Stimulated activated CD4-positive, alpha-beta T cell treated with anti-CD3 and anti-CD28 coated beads, Interleukin-1b, Interleukin-23, amount 100 ng/mL, for 24 hours (primary cell): ENCODE data around the gene ENTPD8.
"Not testable (repeated sequence)": the region's sequence is repeated elsewhere in the genome, so short reads cannot be mapped to it uniquely, and the experiment has no call there.

Experiments used
- DNase-seq, 4 experiments: peaks; one replicate each; pipeline ENCODE4 v3.0.0-alpha.2; 2020; ENCODE audit warnings: low read depth in 4 of 4, low spot score in 1 of 4

The ENTPD8 gene

DNA sequence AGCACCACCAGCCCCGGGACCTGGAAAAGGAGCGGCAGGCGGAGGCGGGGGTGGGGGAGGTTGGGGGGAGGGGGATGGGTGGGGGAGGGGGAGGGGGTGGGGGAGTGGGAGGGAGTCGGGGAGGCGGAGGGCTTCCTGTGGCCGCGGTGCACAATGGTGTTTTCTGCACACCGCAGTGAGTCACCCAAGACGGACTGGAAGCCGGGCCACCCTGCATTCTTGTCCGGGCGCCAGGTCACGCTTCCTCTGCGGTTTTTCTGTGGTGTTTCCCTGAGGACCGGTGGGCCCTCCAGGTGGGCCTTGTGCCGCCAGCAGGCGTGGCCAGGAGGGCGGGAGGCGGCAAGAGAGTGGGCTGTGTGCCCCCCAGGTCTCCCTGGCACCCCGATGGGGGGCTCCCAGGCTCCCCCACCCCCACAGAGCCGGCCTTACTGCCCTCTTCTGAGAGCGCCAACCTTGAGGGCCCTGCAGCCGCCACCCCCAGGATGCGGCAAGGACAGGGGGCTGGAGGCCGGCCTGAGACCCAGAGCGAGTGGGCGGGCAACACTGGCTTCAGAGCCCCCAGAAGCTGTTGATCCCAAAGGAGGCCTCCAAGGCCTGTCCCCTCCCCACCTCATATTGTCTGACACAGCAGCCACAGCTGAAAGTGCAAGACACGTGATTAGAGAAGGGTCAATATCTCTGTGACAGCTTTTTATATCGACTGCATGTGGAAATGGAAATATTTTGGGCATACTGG is 29.3 kb downstream of the ENTPD8 start:
- no peak for DNase-seq

DNA sequence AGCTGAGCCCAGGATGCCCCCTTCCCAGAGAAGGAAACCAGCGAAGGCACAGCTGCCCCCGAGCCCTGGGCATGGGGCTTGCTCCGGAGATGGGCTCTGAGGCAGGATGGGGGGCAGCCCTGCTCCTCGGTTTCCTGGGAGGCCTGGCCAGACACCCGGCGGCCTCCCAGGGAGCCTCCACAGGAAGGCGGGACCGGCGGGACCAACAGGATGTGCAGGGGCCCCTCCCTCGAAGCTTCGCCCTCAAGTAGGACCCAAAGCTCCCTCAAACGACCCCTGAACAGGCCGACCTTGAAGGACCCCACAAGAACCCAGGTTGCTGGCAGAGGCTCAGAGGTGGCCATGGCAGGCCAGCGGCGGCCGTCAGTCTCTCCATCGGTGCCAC is 29.9 kb downstream of the ENTPD8 start:
- DNase-seq, result no peak

DNA sequence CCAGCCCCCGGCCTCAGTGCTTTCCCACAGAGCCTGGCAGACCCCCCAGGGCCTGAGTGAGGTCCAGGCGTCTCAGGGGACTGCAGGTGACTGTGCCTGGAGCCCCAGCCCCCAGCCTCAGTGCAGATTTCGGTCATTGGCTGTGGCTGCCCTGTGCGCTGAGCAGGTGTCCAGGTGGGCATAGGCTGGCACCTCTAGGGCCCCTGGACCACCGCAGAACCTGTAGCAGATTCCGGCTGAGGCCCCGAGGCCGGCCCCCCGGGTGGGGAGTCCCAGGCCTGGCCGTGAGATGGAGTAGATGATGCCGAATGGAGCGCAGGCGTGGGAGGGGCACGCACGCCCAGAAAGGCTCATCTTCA is 30.3 kb downstream of the ENTPD8 start:
- no peak for DNase-seq

DNA sequence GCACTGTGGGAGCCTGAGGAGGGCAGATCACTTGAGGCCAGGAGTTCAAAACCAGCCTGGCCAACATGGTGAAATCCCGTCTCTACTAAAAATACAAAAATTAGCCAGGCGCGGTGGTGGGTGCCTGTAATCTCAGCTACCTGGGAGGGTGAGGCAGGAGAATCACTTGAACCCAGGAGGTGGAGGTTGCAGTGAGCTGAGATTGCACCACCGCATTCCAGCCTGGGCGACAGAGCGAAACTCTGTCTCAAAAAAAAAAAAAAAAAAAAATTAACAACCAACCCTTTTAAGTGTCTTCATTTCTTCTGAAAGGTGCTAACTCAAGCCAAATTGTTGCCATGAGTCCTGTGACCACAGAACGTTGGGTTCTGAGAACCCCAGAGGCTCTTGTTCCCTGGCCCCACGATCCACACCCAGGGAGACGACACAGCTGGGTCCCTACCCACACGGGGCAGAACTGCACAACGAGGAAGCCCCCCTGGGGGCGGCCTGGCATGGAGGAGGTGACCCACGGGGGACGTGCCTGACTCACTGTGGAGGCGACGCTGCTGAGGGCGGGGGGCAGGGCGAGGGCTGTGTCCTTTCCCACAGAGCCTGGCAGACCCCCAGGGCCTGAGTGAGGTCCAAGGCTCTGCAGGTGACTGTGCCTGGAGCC is 30.8 kb downstream of the ENTPD8 start:
- not testable (repeated sequence) for DNase-seq

DNA sequence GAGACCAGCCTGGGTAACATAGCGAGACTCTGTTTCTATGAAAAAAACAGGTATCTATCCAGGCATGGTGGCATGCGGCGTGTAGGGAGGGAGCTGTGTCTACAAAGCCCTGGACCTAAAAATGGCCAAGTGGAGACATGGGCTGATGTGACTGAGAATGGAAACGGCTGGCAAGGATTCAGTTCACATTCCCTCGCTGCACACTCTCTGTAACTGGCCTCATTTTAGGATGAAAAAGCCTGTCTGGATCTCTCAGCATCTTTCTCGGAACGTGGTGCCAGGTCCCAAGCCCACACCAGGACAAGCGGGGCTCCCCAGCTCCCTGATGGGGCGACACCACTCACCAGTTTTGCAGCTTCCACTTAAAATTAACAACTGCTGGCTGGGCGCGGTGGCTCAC is 31.6 kb downstream of the ENTPD8 start:
- DNase-seq, result no peak

DNA sequence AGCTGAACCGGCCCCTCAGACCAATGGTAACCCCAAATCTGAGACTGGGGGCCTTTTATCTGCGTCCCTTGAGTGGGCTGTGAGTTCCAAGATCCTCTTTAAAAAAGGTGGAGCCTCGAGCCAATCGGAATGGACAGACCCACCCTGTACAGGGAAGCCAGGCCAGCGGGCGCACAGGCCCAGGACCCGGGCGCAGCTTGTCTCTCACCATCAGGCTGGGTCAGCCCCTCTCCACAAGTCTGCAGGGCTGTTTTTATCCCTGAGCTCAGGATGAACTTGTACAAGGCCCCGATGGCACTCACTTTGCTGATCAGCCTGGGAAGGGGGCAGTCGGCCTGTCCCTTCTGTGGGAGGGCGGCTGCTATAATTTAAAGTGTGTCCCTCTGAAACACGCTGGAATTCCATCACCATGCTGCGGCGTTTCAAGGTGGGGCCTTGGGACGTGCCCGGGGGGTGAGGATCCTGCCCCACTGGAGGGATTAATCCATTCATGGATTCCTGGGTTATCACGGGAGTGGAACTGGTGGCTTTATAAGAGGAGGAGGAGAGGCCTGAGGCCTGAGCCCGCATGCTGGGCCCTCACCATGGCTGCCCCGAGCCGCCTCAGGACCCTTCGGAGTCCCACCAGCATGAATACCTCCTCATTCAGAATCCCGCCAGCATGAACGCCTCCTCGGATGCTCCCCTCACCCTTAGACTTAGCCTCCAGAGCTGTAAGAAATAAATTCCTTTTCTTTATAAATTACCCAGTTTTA is 32.3 kb downstream of the ENTPD8 start:
- no peak for DNase-seq

DNA sequence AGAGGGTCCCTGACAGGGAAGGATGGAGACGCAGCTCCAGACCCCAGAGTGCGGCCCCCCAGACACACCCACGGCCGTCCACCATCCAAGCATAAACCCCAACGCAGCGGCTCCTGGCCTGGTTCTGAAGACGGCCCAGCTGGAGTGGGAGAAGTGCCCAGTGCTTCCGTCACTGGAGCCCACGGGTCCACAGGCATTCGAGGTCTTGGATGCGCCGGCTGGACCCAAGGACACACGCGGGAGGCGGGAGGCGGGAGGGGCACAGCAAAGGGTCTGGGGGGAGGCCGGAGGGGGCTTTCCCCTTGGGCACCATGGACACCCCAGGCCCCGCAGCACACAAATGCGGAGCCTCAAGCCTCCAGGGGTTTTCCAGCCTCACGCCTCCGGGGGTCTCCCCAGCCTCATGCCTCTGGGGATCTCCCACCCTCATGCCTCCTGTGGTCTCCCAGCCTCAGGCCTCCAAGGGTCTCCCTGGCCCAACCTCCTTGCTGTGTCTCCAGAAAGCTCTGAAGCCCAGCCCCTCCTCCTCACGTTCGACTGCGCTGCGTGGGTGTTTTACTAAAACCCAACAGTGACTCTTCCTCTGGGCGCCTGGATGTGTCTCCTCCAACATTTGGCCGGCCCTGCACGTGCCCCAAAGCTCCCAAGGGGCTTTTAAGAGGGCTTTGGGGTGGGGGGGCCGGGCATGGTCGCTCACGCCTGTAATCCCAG is 33.4 kb downstream of the ENTPD8 start:
- DNase-seq, result no peak

DNA sequence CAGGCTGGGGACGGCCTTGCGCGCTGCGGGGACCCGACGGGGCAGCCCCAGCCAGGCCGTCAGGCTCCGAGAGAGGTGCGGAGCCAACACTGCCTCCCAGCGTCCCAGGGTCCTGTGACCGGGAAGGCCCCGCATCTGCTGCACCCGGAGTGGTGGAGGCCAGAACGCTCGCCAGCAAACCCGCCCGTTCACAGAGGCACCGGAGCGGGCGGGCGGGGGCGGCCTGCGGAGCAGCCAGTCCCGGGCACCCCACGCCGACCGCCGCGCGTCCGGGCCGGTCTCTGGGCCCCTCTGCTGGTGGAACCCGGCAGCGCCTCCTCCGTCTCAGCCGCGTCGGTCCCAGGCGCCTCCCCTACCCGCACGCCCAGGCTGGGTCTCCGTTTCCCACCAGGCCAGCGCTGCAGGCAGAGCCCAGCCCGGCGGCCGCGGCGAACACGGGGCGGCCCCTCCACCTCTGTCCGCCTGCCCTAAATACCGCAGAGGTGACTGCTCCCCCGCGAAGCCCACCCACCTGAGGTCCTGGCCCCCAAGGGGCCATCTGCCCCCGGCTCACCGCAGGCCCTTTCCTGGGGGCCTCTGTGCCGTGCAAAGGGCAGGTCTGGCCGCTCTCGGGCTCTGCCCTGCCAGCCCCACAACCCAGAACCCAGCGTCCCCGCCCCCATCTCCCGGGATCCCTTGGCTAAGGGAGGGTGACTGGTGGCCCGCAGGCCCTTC is 34.1 kb downstream of the ENTPD8 start:
- peak in 3 of 4 experiments; percentile 37 to 57 (median 51) for DNase-seq

DNA sequence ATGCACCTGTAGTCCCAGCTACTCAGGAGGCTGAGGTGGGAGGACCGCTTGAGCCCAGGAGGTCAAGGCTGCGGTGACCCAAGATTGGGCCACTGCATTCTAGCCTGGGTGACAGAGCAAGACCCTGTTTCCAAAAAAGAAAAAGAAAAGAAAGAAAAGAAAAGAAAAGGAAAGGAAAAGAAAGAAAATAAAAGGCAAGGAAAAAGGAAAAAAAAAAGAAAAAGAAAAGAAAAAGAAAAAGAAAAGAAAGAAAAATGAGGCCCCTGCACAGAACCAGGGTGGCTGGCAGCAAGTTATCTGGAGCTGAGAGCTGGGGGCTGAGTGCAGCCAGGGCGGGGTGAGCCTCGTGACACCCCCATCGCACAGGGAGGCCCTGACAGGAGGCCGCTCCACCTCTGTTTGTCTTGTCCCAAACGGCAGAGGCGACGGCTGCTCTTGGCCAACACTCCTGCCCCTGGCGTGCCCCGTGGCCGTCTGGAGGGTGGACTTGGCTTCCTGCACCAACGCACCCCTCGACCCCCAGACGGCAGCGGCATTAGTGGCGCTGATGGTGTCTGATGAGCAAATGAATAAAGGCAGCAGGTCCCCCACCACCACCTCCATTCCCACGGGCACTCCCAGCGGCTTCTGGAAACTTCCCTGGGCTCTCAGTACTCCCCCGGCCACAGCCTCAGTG is 34.9 kb downstream of the ENTPD8 start:
- DNase-seq, result no peak

DNA sequence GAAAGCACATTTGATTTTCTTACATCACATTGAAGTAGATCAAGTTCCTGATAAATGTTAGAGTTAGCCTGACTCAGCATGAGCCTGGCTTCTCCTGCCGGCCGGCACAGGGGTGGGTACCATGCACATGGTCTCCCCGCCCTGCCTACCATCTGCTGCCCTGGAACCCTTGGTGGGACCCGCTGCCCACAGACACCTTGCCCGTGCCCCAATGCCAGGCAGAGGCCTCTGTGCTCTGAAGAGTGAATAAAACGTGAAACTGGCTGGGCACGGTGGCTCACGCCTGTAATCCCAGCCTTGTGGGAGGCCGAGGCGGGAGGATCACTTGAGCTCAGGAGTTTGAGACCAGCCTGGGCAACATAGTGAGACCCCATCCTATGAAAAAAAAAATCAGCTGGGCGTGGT is 35.5 kb downstream of the ENTPD8 start:
- no peak for DNase-seq

DNA sequence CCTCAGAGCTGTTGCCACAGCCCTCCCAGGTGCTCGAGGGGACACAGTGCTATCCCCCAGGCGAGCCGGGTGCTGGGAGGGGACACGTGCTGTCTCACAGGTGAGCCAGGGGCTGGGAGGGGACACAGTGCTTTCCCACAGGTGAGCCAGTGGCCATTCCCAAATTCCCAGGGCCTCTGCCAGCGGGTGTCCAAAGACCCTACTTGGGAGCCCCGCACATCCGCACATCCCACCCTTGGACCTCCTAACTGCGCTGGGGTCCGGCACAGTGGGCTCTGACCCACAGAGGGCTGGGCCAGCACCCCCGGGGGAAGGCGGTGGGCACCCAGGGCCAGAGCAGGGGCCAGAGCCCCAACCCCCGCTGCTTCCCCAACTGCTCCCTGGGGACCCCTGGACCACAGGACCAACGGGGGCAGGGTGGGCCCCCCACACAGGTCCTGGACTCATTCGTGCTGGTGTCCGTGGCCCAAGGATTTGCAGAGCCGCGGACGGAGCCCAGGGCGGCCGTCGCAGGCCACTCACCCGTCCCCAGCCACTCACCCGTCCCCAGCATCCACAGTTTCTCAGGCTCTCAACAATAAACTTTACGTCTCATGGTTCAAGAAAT is 36.1 kb downstream of the ENTPD8 start:
- DNase-seq, result no peak

DNA sequence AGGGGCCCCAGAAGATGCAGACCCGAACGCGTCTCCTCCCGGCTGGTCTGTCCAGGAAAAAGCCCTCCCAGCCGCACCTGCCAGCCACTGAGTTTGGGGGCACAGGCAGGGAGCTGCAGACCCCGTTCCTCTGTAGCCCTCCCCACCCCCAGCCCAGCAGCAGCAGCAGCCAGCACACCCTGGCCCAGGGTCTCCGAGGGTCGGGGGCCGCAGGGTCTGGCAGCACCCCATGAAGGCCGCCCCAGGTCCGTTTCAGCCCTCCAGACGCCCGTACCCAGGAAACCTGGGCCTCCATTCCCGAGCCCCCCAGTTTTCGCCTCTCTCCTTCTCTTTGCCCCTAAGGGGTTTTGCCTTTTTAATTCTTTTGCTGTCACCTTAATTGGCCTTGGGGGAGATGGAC is 37.9 kb downstream of the ENTPD8 start:
- no peak for DNase-seq

DNA sequence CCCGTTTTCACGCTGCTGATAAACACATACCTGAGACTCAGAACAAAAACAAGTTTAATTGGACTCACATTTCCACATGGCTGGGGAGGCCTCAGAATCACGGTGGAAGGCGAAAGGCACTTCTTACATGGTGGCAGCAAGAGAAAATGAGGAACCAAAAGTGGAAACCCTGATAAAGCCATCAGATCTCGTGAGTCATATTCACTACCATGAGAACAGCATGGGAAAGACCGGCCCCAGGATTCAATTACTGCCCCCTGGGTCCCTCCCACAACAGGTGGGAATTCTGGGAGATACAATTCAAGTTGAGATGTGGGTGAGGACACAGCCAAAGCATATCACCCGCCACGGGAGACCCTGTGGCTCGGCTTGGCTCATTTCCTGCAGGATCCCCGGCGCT is 38.4 kb downstream of the ENTPD8 start:
- DNase-seq, result no peak

DNA sequence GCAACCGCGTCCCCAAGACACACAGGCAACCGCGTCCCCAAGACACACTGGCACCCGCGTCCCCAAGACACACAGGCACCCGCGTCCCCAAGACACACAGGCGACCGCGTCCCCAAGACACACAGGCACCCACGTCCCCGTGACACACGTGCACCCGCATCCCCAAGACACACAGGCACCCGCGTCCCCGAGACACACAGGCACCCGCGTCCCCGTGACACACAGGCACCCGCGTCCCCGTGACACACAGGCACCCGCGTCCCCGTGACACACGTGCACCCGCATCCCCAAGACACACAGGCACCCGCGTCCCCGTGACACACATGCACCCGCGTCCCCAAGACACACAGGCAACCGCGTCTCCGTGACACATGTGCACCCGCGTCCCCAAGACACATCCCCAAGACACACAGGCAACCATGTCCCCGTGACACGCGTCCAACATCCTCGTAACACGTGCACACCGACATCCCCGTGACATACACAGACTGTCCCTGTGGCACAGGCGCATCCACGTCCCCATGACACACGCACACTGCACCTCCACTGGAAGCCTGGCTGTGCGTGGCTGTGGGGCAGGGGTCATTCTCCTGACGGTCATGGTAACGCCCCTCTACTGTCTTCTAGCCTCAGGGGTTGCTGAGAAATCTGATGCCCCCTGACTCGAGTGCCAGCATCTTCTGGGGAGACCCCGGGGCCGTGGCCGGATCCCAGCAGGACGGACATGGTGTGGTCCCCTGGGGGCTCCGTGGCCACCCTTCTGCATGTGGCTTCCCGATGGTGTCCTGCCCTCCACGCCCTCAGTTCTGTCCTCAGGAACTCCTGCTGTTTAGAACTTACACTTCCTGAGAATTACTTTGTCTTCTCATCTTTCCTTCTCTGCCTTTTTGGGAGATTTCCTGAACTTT is 42.3 kb downstream of the ENTPD8 start:
- DNase-seq, result no peak

DNA sequence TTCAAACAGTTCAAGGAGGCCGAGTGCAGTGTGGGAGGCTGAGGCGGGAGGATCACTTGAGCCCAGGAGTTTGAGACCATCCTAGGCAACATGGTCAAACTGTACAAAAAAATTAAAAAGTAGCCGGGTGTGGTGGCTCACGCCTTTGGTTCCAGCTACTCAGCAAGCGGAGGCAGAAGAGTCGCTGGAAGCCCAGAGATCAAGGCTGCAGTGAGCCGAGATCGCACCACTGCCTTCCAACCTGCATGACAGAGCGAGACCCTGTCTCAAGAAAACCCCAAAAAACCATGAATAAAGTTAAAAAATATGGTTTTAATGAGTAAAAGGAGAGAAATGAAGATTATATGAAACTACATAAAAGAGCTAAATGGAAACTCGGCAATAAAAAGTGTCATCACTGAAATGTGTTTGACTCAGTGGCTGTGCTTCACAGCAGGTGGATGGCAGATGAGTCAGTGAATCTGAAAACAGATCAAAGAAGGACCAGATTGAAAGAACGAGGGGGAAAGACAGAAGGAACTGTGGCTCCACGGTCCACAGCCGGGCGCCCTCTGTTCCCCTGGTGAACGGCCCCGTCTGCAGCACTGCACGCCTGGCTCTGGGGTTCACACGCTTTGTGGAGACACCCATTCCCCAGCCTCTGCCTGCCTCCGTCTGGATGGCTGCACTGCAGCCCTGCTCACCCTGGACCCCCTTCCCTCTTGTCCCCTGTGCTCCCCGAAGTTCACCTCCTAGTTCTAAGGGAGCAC is 43.3 kb downstream of the ENTPD8 start:
- DNase-seq, result peak in 1 of 4 experiments; percentile 36

DNA sequence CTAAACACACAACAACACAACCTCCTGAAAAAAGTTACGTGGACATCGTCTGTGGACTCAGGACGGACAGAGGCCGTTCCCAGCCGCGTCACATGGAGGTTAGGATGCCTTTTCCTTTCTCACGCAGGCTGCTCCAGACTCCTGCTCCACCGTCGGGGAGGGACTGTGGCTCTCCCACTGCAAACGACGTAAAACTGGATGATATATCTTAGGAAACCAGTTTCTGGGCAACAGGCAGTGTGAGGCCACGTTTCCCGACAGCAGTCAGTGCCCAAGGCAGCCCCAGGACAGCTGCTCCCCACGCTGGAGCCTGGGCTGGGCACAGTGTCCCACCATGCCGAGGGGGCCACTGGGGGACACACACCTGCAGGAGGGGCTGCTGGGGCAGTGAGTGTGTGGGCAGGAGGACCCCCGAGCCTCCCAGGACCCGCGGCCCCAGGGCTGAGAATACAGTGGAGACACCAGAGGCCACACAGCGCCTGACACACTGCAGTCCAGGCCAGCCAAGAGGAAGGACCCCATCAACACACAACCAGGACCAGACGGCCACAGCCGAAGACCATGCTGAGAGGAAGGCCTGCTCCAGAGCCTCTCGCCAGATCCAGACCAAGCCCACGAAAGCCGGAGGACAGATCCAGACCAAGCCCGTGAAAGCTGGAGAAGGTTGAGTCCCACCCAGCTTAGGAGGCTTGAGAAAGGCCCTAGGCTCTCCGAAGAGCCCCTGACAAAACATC is 44.4 kb downstream of the ENTPD8 start:
- DNase-seq, result no peak

DNA sequence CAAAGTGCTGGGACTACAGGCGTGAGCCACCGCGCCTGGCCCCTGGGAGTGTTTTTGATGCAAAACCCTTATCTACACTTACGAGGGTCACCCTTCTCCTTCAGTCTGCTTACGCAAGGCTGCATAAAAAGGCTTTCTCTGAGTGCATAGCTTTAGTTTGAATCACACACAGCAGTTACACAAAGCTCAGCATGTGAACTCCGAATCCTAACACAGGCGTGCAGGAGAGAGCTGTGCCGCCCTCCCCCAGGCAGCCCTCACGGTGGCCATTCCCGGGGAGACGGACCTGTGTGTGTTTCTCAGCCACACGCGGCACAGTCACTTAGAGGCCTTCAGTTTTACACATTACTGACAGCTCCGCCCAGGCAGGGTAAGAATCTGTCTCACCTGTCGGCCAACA is 44.9 kb downstream of the ENTPD8 start:
- no peak for DNase-seq

DNA sequence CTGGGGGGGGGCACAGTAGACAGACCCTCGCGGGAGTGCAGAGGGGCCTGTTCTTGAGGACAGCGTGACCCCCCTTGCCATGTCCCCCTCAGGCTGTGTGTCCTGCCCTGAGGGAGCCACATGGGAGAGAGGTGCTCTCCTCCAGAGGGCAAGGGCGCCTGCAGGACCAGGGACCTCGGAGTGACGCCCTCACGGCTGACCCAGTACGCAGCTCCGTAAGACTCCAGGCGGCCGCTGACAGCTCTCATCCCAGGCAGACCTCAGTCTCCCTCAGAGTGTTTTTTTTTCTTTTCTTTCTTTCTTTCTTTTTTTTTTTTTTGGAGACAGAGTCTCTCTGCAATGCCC is 45.5 kb downstream of the ENTPD8 start:
- no peak for DNase-seq
